ENCODE results near the gene MAN2B1.

Gene MAN2B1

DNA sequence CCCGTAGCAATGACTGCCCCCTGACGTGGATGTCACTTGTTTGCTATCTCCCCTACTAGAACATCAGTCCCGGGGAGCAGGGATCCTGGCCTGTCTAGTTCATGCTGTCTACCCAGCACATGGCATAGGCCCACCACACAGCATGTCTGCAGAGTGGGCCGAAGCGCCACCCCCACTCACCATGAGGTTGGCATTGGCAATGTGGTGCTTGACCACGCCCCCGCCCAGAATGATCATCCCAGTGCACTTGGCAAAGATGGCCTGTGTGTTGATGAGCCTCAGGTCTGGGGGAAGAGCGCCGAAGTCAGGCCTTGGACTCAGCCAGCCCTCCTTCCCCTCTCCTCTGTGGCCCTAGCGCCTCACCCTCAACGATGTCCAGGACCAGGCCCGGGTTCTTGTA, 10.4 kb upstream of the MAN2B1 start:
- no peak for DNase-seq (ENCODE audit: low spot score)
- TF ChIP-seq, protein P1, sequence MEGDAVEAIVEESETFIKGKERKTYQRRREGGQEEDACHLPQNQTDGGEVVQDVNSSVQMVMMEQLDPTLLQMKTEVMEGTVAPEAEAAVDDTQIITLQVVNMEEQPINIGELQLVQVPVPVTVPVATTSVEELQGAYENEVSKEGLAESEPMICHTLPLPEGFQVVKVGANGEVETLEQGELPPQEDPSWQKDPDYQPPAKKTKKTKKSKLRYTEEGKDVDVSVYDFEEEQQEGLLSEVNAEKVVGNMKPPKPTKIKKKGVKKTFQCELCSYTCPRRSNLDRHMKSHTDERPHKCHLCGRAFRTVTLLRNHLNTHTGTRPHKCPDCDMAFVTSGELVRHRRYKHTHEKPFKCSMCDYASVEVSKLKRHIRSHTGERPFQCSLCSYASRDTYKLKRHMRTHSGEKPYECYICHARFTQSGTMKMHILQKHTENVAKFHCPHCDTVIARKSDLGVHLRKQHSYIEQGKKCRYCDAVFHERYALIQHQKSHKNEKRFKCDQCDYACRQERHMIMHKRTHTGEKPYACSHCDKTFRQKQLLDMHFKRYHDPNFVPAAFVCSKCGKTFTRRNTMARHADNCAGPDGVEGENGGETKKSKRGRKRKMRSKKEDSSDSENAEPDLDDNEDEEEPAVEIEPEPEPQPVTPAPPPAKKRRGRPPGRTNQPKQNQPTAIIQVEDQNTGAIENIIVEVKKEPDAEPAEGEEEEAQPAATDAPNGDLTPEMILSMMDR (IDR thresholded peaks at IDR 0.05; ENCODE audit: borderline replicate concordance, control extremely low read depth, extremely low read depth, insufficient read depth, missing control alignments) = no peak
- in situ Hi-C loops (cut with MboI; ENCODE audit: low sequenced_read_pairs, unreplicated experiment) = loop anchor here (10.0 kb wide), 1 partner anchor 102 kb away; no protein-coding TSS in a partner anchor

DNA sequence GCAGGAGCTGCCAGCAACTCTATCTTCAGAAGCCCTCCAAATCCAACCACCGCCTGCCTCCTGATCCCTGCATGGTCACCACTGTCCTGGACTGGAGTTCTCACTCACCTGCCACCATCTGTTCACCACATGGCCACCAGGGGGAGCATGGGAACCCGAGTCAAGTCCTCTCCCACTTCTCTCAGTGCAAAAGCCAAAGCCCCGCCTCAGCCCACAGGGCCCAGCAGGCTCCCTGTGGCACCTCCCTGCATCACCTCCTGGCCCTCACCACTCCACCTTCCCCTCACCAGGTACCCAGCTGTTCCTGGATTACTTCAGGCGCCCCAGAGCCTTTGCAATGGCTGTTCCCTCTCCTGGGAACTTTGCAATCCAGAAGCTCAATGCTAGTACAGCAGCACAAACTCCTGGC, 9.8 kb upstream of the MAN2B1 start:
- in situ Hi-C loops (cut with MboI; ENCODE audit: low sequenced_read_pairs, unreplicated experiment) = loop anchor here (10.0 kb wide), 1 partner anchor 102 kb away; no protein-coding TSS in a partner anchor
- TF ChIP-seq, protein P1 (IDR thresholded peaks at IDR 0.05; ENCODE audit: borderline replicate concordance, control extremely low read depth, extremely low read depth, insufficient read depth, missing control alignments) = peak; percentile 86
- peak; percentile 87 for DNase-seq (ENCODE audit: low spot score)

DNA sequence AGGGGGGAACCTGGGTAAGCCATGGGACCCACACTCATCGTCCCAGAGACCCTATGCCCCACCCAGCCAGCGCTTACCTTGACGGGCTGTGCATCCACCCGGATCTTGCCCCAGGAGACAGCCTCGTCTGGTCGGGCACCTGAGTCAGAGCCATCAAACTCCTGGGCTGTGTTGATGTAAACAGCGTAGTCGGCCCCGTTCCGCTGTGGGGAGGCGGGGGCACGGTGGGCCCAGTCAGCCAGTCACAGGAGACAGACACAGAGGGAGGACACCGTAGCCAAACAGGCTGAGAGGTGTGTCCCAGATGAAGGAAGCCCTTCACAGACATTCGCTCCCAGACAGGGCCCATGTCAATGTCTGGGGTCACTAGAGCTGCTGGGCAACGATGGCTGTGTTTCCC, 9.4 kb upstream of the MAN2B1 start:
- in situ Hi-C loops (cut with MboI; ENCODE audit: low sequenced_read_pairs, unreplicated experiment) = loop anchor here (10.0 kb wide), 1 partner anchor 101 kb away; no protein-coding TSS in a partner anchor
- TF ChIP-seq, protein P1 (IDR thresholded peaks at IDR 0.05; ENCODE audit: borderline replicate concordance, control extremely low read depth, extremely low read depth, insufficient read depth, missing control alignments) = no peak
- DNase-seq (ENCODE audit: low spot score) = no peak

DNA sequence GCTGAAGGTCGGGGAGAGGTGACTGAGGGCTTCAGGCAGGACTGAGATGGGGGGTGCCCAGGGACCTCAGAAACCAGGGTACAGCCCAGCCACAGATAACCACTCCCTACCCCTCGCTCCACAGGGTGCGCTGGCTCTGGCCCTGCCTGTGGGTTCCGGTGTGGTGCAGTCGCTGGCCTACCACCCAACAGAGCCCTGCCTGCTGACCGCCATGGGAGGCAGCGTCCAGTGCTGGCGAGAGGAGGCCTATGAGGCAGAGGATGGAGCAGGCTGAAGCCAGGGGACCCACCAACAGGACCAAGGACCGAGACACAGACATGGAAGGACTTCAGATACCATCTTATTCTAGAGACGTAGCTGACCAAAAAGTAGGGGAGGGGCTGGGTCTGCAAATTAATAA, 8.9 kb upstream of the MAN2B1 start:
- in situ Hi-C loops (cut with MboI; ENCODE audit: low sequenced_read_pairs, unreplicated experiment) = loop anchor here (10.0 kb wide), 1 partner anchor 101 kb away; no protein-coding TSS in a partner anchor
- TF ChIP-seq, protein P1 (IDR thresholded peaks at IDR 0.05; ENCODE audit: borderline replicate concordance, control extremely low read depth, extremely low read depth, insufficient read depth, missing control alignments) = no peak
- DNase-seq (ENCODE audit: low spot score) = no peak

DNA sequence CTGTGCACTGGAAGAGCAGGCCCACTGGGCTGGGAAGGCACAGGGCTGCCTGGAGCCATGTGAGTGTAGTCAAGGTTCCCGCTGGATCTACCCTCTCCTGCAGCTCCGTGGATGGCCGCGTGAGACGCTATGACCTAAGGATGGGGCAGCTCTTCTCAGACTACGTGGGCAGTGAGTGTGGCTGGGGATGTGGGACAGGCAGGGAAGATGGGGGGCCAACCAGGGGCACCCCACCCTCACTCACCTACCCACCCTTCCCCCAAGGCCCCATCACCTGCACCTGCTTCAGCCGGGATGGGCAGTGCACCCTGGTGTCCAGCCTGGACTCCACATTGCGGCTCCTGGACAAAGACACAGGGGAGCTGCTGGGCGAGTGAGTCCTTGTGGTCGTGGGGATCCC, 6.2 kb upstream of the MAN2B1 start:
- in situ Hi-C loops (cut with MboI; ENCODE audit: low sequenced_read_pairs, unreplicated experiment) = loop anchor here (10.0 kb wide), 1 partner anchor 98 kb away; no protein-coding TSS in a partner anchor

DNA sequence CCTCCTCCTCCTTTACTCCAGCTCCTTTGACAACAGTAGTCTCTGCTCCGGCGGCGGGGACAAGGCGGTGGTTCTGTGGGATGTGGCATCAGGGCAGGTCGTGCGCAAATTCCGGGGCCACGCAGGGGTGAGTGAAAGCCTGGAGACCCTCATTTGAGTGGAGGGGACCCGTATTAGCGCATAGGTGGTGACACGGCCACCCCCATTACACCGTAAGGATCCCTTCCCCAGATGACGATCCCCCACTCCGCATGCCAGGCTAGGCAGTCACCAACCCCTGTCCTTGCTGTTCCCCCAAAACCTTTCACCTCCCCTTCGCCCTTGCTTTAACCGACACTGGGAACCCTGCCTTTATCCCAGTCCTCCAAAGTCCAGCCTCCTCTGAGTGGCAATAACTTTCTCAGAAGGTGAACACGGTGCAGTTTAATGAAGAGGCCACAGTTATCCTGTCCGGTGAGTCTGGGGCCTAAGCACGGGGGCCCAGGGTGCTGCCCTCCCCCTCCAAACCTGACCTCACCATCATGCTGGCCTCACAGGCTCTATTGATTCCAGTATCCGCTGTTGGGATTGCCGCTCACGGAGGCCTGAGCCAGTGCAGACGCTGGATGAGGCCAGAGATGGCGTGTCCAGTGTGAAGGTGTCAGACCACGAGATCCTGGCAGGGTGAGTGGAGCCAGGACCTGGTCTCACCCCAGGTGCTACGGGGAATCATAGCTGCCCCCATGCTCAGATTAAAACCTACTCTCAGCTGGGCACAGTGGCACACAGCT, 3.8 kb upstream of the MAN2B1 start:
- in situ Hi-C loops (cut with MboI; ENCODE audit: low sequenced_read_pairs, unreplicated experiment) = loop anchor here (10.0 kb wide), 1 partner anchor 96 kb away; no protein-coding TSS in a partner anchor
- TF ChIP-seq, protein P1 (IDR thresholded peaks at IDR 0.05; ENCODE audit: borderline replicate concordance, control extremely low read depth, extremely low read depth, insufficient read depth, missing control alignments) = no peak
- no peak for DNase-seq (ENCODE audit: low spot score)

More for the DNA sequence above, 6.2 kb upstream of the MAN2B1 start:
- TF ChIP-seq, protein P1 (IDR thresholded peaks at IDR 0.05; ENCODE audit: borderline replicate concordance, control extremely low read depth, extremely low read depth, insufficient read depth, missing control alignments) = no peak
- DNase-seq (ENCODE audit: low spot score) = no peak

All from GM13976 (cell line).